Medulla oblongata (tissue), 1 donor: ENCODE measurements around the gene DDX3X.
"Not testable (repeated sequence)": the region's sequence is repeated elsewhere in the genome, so short reads cannot be mapped to it uniquely, and the experiment has no call there.

Experiments used
- DNase-seq: peaks from one replicate; pipeline ENCODE4 v3.0.0-alpha.2; 2015; ENCODE audit errors: extremely low spot score

Gene DDX3X

GRCh38 chrX:41333744-41334362 lies at the start of gene DDX3X:
Gene DDX3X (plus strand): TSS chrX:41334162. CDS start chrX:41334253, 91 bp downstream.
- peak; percentile 83 for DNase-seq

DNA sequence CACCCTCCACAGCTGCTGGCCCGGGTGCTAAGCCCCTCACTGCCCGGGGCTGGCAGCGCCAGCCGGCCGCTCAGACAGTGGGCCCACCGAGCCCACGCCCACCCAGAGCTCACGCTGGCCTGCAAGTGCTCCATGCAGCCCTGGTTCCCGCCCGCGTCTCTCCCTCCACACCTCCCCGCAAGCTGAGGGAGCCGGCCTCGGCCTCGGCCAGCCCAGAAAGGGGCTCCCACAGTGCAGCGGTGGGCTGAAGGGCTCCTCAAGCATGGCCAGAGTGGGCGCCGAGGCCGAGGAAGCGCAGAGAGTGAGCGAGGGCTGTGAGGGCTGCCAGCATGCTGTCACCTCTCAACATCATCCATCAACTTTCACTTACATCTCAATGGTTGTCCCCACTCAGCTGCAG lies 48.0 kb upstream of the DDX3X start:
- not testable (repeated sequence) for DNase-seq

GRCh38 chrX:41288641-41289040 lies 45.3 kb upstream of the DDX3X start:
- DNase-seq, result no peak

- DNase-seq, result no peak
Measured at GRCh38 chrX:41289095-41289494, 44.9 kb upstream of the DDX3X start.

DNA sequence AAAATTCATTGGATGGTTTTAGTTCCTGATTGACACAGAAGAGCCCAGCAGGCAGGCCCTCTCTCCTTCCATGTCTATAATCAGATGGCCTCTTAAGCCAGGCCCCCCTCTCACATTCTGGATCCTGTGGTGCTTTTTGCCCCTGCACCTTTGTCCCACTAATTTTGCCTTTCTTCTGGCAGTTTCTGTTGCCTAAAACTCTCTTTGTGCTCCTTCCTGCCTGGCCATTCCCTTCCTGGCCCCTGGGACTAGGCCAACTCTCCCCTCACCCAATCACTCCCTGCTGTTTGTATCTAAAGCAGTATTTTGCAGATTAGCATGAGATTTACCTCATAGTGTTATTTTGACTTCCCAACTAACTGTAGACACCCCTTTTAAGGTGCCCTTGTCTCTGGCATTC lies 42.7 kb upstream of the DDX3X start:
- DNase-seq, result no peak

DNA sequence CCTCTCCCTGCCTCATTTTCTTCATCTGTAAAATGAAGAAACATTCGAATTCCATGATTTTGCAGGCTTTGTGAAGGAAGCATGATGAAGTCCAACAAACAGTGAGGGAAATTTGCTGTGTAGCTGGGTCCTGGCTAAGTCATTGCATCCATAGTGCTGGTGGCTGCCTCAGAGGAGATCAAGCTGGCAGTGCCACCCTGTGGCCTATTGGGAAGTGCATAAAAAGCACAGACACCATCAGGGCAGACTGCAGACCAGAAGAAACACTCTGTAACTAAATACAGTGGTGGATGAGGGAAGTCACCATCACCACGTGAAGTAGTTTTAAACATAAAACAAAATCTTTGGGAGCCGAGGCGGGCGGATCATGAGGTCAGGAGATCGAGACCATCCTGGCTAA lies 40.7 kb upstream of the DDX3X start:
- no peak for DNase-seq

- peak; percentile 3 for DNase-seq
Measured at GRCh38 chrX:41300758-41301437, 33.1 kb upstream of the DDX3X start.

- DNase-seq, result no peak
Measured at GRCh38 chrX:41301438-41301824, 32.5 kb upstream of the DDX3X start.

DNA sequence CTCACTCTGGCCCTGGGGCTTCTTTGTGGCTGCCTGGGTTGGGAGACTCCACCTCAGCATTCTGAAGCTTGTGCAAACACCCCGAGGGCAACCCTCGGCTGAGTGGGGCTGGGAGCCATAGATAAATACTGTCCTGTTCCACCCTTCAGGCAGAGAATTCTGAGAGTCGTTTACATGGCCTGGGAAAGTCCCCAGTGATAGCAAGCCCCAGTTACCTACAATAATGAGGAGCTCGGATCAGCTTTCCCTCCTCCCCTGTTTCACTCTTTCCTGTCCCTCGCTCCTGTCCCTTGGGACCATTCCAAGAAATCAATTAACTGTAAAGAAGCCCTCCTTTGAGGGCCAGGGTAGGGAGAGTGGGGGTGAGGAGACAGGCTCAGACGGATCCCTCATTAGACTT lies 31.6 kb upstream of the DDX3X start:
- no peak for DNase-seq

DNA sequence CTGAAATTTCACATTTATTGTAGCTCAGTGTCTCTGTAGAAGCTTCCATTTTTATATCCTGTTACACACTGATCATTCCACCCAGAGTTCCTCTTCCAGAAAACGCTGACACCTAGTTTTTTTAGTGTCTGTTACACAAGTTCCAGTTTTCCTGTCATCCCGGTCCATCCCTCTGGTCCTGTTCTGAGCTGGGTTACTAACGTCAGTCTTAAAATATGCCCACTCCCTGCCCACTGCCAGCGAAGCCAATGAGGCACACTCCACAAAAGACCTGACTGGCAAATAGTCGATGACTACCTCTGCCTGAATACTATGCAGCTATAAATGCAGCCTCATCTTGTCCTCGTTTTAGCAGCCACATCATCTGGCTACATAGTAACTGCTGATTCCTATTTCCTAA lies 30.9 kb upstream of the DDX3X start:
- peak; percentile 21 for DNase-seq

GRCh38 chrX:41304178-41304577 lies 29.8 kb upstream of the DDX3X start:
- no peak for DNase-seq

GRCh38 chrX:41308884-41309647 lies 24.9 kb upstream of the DDX3X start:
- DNase-seq, result peak; percentile 22

DNA sequence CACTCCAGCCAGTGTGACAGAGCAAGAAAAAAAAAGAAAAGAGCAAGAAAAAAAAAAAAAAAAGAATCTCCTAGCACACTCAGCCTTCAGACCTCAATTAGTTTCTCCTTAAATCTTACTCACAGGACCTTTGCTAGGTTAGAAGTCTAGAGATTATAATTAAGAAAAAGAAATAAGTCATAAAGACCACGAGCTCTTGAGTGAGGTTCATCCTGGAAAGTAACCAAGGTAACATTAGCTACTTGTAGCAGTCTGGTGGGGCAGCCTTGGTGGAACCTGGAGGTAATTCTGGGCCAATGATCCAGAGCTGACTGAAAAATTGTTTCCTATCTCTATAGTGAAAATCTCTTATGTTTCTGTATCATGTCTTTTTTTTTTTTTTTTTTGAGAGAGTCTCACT lies 21.2 kb upstream of the DDX3X start:
- no peak for DNase-seq

GRCh38 chrX:41313419-41313818 lies 20.5 kb upstream of the DDX3X start:
- DNase-seq, result no peak

GRCh38 chrX:41314204-41314603 lies 19.8 kb upstream of the DDX3X start:
- no peak for DNase-seq

GRCh38 chrX:41314881-41315280 lies 19.1 kb upstream of the DDX3X start:
- no peak for DNase-seq

DNA sequence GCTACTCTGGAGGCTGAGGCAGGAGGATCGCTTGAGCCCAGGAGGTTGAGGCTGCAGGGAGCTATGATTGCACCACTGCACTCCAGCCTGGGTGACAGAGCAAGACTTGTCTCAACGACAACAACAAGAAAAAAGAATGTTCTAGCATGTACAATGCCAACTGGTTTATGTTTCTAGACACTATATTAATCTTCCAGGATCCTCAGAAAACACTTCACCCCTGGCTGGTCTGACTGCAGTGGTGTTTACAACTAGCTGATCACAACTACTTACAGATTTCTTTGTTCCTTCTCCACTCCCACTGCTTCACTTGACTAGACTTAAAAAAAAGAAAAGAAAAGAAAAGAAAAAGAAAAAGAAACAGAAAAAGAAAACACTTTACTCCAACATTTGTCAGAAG lies 17.7 kb upstream of the DDX3X start:
- DNase-seq, result not testable (repeated sequence)

DNA sequence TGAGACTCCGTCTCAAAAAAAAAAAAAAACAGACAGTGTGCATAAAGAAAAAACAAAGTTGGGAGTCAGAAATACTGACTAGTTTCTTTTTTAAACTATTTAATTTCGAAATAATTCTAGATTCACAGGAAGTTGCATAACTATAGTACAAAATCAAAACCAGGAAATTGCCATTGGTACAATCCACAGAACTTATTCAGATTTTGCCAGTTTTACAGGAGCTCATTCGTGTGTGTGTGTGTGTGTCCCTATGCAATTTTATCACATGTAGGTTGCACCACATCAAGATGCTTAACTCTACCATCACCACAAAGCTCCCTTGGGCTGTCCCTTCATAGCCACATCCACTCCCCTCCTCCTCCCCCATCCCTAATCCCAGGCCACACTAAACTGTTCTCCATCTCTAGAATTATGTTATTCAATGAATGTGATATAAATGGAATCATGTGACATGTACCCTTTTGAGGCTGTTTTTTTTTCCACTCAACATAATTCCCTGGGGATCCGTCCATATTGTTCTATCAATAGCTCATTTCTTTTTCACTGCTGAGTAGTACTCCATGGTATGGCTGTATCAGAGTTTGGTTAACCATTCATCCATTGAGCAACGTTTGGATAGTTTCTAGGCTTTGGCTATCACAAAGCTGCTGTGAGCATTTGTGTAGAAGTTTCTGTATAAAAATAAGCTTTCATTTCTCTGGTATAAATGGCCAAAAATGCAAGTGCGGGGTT lies 16.3 kb upstream of the DDX3X start:
- DNase-seq, result no peak

- no peak for DNase-seq
Measured at GRCh38 chrX:41320393-41320792, 13.6 kb upstream of the DDX3X start.

- DNase-seq, result no peak
Measured at GRCh38 chrX:41322821-41323603, 10.9 kb upstream of the DDX3X start.

DNA sequence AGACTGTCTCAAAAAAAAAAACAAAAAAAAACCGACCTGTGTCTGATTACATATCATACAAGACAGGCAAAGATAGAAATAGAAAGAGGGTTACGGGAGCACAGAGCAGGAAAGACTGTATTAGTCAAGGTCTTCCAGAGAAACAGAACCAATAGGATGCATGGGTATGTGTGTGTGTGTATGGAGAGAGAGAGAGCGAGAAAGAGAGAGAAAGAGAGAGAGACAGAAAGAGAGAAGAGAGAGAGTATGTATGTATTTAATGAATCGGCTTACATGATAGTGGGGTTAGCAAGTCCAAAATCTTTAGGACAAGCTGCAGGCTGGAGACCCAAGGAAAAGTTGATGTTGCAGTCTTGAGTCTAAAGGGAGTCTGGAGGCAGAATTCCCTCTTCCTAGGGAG lies 7.5 kb upstream of the DDX3X start:
- DNase-seq, result no peak

DNA sequence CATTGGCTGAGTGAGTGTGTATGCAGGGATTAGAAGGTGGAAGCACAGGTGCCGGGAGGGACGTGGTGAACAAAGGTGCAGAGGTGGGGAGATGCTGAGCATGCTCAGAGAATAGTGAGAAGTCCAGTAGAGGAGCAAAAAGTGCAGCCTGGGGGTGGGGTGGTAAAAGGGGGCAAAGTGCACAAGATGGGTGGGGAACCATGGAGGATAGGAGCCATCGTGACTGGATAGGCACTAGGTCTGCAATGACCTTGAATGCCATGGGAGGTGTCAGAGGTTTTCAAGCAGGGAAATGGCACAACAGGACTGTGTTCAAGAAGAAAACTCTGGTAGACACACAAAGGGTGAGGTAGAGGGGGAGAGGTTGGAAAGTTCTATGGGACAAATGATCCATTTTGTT lies 6.6 kb upstream of the DDX3X start:
- DNase-seq, result no peak
